Activated CD4-positive, alpha-beta T cell treated with anti-CD3 and anti-CD28 coated beads, Interleukin-2, amount 50 U/mL, for 4 hours (primary cell): Measurements from ENCODE around the gene FUT7.

Experiments
- DNase-seq, 2 experiments: peaks; one replicate each; pipeline ENCODE4 v3.0.0-alpha.2; 2020

The FUT7 gene

DNA sequence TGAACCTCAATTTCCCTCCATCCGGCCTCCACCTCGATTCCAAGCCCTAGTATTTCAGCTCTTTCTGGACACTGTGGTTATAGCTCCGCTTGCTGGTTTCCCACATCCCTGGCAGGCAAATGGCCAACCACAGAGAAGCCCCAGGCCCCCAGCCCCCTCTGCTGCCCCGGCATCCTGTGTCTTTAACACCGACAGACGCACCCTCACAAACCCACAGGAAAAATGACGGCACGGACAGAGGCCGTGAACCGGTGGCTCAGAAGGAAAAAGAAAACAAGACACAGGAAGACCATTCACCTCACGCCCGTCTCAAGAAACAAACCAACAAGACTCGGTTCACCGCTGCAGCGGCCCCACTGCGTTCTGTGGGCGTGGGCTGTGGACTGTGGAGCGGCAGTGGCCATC is 34.1 kb downstream of the FUT7 start:
- DNase-seq: no peak

DNA sequence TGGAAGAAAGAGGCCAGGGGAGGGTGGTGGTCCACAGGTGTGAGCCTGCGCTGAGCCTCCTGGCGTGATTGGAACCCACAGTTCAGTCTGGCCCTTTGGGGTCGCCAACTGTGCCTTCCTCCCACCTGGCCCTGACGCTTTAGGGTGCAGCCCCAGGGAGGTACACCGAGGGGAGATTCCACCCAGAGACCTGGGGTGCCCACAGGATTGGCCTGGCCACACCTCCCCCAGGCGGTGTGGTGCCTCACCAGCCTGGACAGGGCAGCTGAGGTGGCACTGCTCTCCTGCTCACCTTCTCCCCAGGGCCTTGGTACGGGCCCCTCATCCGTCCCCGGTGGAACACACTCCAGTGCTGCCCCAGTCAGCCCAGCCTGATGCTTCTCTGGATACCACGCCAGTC is 34.5 kb downstream of the FUT7 start:
- no peak for DNase-seq

DNA sequence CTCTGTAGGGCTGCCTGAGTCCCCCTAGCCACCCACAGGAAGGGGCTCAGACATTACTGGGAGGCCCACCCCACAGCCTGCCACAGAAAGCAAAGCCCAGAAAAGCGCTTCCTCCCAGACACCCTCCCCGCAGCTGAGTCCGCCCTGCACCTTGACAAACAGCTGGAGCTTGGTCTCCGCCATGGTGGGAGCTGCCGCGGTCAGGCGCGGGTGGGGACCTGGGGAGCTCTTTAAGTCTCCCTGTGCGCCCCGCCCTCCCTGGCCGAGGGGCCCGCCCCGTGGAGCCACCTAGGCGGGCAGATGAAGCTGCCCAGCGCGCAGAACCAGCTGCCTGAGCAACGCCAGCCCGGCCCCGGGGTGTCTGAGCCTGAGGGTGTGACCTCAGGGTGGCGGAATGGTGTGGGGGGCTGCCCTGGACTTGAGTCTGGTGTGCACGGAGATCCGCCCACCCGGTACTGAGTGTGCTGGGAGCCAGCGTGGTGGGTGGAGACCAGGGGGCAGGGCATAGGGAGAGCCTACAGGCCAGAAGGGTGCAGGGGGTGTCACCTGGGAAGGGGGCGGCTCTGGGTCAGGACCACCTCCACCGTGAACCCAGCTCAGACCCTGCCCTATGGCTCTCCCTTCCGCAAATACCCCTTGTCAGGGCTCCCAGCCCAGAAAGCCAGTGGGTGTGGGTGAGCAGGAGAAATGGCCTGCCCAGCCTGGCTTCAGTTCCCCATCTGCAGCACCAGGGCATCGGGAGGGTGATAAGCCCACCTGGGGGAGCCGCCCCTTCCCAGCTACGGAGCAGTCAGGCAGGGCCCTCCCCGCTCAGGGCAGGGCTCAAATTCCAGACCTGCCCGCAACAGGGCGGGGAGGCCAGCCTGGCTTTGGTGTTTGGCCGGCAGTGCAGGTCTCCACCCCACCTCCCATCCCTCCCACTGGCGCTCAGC is 35.3 kb downstream of the FUT7 start, which contains the start of gene CLIC3:
CLIC3 (minus strand) TSS at position 208 of the 932 bp plus-strand sequence; CDS start at position 183, 25 bp downstream.
- DNase-seq: peak; percentile 17 to 19

DNA sequence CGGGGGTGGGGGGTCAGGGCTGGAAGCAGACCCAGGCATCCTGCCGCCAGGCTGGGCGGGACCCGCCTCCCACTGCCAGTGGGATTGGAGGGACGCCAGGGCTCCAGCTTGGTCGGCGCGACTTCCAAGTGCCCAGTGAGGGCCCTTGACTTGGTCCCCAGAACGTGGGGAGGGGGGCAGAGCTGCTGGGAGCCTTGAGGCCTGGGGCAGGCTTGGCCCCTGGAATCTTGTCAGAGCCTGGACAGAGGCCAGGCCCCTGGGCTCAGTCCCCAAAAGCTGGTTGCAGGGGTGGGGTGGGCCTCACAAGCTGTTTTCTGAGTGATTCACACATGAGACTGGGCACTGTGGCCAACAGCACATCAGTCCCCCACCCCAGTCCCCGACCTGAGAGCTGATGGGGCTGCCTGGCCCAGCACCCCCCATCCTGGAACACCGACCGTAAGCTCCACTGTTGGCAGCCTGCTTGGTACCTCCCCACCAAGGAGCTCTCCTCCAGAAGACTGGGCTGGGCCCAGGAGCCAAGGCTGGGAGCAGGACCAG is 36.0 kb downstream of the FUT7 start:
- DNase-seq: no peak

DNA sequence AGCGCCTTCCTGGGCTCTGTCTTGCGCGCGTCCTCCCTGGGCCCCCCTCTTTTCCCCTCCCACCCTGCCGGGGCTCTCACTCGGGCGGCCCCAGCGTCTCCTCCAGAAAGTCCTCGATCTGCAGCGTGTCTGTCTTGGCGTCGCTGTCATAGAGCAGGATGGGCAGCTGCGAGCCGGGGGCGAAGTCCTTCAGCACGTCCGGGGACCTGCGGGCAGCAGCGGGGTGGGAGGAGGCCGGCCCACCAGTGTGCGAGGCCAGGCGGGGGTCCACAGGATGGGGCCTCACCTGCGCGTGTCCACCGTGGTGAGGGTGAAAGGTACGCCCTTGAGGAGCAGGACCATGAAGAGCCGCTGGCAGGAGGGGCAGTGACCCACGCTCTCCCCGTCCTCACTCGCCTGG is 36.5 kb downstream of the FUT7 start:
- no peak for DNase-seq

DNA sequence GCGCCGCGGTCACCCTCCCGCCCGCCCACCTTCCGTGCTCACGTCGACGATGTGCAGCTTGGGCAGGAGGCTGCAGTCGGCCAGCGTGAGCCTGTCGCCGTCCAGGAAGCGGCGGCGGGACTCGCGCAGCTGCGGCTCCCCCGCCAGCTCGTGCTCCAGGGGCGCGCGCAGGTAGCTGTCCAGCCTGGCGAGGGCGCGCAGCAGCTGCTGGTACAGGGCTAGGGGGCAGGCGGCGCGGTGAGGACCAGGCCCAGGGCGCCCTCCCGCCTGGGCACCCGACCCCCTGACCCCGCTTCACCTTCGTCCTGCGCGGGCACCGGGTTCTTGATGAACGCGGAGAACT is 37.0 kb downstream of the FUT7 start:
- no peak for DNase-seq

DNA sequence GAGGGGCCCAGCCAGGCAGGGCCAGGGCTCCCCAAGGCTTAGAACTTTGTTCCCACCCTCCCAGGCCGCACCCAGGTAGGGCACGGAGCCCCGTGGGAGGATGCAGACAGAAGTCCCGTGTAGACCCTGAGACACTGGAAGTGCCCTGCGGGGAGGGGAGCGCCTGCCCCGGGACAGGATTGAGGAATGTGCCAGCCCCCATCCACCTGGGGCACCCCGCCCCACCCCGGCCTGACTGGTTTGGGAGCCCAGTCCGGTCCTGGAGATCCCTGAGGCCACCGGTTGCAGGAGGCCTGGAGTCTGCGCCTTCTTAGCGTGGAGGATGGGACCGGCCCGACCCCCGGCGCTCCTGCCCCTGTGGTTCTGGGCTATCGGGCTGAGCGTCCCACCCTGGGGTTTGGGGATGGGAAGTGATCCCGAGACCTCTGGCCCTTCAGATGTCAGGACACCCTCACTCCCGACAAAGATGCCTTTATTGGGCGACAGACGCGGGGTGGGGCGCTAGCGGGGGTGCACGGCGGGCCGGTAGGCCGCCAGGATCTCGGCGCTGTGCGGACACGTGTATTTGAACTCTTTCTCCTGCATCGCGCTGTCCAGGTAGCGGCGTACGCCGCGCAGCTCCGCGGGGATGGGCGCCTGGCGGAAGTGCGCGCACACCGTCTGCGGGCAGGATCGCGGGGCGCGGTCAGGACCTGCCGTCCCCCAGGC is 37.6 kb downstream of the FUT7 start:
- DNase-seq: no peak

DNA sequence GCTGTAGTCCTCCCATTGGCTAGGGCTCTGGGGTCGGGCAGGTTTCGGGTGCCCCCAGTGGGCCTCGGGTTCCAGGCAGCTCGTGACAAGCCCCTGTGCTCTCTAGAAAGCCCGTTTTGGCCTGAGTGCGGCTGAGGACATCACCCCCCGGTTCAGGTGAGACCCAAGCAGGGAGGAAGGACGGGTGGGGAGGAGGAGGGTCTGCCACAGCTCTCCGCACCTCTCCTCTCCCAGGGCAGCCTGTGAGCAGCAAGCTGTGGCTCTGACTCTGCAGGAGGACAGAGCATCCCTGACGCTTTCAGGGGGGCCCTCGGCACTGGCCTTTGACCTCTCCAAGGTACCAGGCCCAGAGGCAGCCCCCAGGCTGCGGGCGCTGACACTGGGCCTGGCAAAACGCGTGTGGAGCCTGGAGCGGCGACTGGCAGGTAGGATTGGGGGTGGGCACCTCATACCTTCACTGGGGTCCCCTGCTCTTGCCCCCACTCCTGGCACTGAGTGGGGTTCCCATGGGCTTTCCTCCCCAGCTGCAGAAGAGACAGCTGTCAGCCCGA is 39.0 kb downstream of the FUT7 start:
- no peak for DNase-seq

DNA sequence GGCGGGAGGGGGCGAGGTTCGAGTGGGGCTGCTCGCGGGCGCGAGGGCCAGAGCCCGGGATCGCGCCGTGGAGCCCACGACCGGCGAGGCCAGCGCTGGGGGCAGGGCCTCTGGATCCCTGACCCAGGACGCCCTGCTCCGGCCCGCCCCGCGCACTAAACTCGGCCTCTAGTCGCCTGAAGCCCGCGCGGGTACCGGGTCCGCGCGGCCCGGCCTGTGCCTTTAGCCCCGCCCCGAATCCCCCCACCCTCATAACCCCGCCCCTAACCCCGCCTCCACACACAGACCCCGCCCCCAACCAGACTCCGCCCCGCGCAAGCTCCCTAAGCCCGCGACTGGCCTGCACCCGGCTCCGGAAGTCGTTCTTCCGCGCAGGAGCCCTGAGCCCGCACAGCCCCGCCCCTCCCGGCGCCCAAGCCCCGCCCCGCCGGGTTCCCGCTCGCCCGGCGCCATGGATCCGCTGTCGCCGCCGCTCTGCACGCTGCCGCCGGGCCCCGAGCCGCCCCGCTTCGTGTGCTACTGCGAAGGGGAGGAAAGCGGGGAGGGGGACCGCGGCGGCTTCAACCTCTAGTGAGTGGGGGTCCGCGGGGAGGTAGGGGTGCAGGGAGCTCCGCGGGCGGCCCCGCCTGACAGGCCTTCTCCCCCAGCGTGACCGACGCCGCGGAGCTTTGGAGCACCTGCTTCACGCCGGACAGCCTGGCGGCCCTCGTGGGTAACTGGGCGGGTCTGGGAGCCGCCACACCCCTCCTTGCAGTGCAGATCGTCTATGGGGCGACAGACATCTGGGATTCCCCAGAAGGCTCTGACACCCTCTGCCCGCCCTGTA is 39.7 kb downstream of the FUT7 start, which contains the start of gene PAXX:
PAXX (plus strand) TSS at position 430 of the 826 bp plus-strand sequence; CDS start at position 452, 22 bp downstream.
- peak; percentile 90 to 92 for DNase-seq

DNA sequence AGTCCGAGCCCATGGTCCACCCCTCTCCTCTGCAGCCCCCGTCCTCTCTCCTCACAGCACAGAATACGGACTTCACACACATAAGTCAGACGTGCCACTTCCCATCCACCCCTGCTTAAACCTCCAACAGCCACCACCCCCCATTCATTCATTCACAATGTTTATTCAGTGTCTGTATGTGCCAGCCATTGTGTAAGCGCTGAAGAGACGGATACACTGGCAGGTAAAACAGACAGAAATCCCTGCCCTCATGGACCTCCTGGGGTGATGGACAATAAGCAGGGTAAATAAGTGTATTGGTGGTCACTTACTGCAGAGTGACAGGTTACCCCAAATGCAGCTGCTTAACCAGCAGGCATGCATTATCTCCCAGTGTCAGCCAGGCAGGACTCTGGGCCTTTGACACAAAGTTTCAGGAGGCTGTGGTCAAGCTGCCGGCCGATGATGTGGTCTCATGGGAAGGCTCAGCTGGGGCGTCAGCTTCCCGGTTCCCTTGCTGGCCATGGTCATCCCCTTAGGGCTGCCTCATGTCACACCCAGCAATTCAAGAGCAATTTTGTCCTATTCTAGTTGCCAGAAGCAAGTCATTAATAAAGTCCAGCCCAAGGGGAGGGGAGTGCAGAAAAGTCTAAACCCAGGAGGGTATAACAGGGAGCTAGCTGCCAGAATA is 41.5 kb downstream of the FUT7 start:
- DNase-seq: no peak

DNA sequence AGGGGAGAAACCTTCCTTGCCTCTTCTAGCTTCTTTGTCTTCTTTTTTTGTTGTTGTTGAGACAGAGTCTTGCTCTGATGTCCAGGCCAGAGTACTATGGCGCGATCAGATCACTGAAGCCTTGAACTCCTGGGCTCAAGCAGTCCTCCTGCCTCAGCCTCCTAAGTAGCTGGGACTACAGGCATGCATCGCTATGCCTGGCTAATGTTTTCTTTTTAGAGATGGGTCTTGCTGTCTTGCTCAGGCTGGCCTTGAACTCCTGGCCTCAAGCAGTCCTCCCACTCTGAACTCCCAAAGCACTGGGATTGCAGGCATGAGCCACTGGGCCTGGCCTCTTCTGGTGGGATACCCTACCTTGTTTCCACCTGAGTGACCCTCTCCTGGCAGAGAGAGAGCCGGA is 43.0 kb downstream of the FUT7 start:
- no peak for DNase-seq

DNA sequence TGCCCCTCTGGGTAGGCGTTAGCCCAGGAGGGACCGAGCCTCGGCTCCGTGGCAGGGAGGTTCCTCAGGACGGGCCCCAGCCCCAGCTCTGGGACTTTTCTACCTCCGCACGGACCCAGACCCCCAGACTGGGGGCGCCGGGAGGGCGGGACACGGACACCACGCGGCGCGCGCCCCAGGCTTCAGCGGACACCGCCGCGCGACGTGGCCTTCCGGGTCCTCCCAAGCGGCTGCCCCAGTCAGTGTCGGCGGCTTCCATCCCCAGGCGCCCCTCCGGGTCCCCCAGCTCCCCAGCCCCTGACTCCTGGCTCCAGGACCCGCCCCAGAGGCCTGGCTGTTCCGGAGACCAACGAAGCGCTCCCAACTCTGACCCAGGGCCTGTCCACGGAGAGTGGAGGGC is 46.0 kb downstream of the FUT7 start:
- DNase-seq: no peak

DNA sequence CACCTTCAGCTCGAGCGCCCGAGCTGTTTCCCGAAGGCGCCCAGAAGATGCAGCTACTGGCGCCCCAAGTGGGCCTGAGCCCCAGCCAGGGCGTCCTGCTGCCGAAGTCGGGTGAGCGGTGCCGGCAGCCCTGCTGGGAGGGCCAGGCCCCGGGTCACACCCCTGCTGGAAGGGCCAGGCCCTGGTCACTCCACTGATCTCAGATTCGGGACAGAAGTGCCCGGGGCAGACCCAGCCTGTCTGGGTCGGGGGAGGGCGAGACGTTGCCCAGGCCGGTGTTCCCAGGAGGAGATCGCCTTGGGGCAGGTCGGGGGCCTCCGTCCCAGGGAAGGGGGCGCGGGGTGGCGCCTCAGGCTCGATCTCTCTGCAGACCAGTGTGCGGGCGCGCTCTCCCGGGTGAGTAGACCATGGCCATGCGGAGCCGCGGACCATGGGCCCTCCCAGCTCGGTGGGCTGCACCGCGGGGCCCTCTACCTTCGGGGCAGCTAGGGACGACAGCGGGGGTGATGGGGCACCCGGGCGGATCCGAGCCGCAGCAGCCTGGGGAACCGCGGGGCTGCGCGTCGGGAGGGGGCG is 46.8 kb downstream of the FUT7 start:
- no peak for DNase-seq

DNA sequence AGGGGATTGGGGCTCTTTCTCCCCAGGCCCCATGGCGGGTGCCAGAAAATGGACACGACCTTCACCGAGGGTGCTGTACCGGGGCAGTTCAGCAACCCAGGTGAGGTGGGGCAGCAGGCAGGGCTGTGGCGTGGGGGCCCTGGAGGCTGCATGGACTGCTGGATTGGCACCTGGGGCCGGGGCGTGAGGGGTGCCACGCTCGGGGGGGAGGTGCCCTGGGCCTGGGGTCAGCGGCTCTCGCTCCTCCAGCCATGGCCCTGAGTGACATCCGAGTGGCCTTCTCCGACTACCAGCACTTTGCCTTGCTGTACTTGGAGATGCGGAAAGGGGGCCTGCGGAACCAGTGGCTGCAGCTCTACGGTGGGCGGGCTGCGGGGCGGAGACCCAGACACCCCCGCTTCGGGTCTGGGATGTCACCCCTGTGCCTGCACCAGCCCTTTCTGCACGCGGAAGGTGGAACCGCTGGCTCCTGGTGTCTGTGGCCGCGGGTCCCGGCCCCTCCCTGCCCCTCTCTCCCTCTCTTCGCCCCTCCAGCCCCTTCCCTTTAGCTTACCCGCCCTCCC is 47.3 kb downstream of the FUT7 start:
- DNase-seq: no peak

DNA sequence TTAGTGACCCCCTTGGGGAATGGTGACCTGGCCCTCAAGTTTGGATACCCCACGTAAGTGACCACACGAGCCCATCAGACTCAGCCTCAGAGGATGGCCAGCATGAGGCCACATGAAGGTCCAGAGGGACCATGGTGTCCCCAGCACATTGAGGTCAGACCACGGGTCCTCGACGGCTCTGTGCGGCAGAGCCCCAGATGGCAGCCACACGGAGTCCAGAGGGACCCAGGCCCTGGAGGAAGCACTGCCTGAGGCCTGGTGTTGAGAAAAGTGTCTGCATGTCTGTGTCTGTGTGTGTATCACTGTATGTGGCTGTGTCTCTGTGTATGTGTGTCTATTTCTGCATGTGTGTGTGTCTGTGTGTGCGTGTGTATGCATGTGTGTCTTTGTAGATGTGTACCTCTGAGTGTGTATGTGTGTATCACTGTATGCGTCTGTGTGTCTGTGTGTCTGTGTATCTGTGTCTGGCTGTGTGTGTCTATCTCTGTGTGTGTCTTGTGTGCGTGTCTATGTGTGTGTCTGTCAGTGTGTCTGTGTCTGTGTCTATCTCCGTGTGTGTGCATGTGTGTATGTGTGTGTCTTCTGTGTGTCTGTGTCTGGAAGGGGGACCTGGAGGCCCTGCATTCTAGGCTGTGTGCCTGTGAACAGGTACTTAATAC is 48.1 kb downstream of the FUT7 start:
- DNase-seq: no peak

DNA sequence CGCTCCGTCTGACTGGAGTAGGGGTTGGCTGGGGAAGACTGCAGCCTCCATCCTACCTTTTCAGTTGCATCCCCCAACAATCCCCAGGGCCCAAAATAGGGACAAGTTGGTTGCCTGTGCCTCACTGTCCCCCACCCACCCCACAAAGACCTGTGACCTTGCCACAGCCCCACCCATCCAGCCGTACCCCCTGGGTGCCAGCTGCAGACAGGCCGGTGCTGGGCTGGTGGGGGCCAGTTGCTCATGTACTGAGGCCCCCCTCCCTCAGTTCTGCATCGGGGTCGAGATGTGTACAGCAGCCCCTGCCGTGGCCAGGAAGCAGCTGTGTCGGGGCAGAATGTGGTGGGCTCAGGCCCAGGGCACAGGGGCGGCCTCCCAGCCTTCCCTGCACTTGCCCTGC is 48.7 kb downstream of the FUT7 start:
- no peak for DNase-seq

DNA sequence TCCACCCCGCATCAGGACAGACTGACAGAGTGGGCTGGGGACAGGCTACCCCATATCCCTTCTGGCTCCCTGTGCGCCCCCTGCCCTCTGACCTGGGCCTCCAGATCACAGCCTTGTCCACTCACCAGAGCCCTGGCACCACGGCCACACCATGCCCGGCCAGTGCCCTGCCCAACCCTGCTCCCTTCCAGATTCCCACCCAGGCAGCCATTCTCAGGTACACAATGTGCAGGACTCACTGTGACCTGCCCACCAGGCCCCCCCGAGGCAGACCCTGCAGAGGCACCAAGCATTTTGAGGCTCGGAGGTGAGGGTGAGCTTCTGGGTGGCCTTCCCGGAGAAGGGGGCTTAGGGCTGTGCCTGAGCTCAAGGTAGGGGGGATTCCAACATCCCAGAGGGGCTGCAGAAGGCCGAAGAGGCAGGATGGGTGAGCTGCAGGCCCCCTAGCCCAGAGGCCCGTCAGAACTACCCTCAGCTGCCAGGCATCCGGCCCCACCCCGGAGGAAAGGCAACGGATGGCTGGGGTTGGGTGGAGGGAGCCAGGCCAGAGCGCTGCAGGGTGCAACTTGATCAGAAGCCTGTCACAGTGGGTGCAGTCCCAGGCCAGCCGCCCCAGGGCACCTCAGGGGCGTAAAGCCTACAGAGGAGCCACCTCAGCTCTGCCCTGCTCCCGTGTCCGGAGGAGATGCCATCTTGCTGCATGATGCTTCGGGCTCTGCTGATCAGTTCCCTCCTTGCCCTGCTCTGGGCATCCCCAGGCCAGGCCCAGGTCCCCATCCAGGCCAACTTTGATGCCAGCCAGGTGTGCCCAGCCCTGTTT is 49.4 kb downstream of the FUT7 start, which contains the start of gene LCNL1:
LCNL1 (plus strand) TSS at position 762 of the 820 bp plus-strand sequence. CDS start 594 bp downstream, outside the sequence.
- no peak for DNase-seq

DNA sequence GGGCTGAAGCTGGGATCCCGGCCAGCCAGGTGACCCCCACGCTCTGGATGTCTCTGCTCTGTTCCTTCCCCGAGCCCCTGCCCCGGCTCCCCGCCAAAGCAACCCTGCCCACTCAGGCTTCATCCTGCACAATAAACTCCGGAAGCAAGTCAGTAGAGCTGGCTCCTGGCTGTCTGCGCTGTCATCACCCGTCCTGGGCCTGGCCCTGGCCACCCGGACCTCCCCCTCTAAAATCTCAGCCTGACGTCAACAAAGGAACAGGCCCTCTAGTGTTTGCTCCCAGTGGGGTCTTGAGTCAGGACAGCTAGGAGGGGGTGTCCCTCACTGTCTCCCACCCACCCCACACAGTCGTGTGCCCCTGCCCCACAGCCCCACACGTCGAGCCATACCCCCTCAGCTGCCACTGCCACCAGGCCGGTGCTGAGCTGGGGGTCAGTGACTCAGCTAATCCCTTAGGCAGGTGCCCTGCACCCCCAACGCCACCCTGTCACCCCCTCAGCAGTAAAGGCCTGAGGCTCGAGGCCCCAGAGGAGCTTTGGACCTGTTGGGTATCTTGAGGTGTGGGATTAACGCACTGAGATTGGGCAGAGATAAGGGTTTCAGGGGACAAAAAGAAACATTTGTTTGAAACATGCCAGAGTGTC is 50.2 kb downstream of the FUT7 start:
- DNase-seq: no peak
